MM.1S (cell line): ENCODE measurements around the gene PTPN20.

Source experiments
- CTCF ChIP-seq: fragments of 300-600 bp; sonication (generic); IDR thresholded peaks from 2 replicates; pipeline ENCODE4 v1.5.1; 2016; ENCODE audit warnings: antibody characterized with exemption, low read length, mixed read lengths
- EZH2 ChIP-seq: fragments of 300-600 bp; sonication (generic); optimal IDR thresholded peaks from 2 replicates; pipeline ENCODE3; 2017; ENCODE audit warnings: low read depth, mild to moderate bottlenecking, antibody characterized with exemption, low read length, mixed read lengths
- EZH2phosphoT487 ChIP-seq: fragments of 300-600 bp; sonication (generic); IDR thresholded peaks from 2 replicates; pipeline ENCODE4 v1.6.1; 2018; ENCODE audit warnings: antibody characterized with exemption, low read length

DNA sequence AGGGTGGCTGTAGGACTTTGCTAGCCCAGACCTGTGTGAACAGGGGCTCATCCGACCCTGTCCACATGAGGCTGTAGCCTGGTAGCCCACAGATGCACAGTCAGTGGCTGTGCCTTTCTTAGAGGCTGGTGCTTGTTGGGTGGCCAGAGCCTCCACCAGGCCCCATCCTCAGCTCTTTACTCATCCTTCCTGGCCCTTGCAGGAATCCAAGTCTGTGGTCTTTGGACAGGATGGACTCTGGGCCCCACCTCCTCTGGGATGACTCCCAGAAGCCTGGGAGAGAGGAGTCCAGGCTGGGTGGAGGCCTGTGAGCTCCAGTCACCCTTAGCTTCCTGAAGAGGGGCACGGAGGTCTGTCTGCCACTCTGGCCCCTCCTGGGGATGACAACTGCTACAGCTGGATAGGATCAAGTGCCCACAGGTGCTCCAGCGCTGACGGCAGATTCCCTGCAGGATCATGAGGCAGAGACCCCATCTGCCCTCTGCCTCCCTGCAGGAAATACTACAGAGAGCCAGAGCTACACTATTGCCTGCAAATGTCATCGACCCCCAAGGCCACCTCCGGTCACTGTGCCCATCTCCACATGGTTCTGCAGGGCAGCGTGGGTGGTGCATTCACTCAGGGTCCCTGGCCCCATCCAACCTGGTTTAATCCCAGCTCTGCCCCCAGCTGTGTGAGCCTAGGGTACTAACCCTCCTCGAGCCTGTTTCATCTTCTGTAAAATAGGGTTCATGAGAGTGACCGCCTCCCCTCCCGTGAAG is 114.5 kb downstream of the PTPN20 start:
- TF ChIP-seq CTCF: no peak
- TF ChIP-seq EZH2: no peak
- TF ChIP-seq EZH2phosphoT487: no peak
